GM23338 (cell line): ENCODE measurements around the gene SYTL1. TPM values are rescaled to one million over a fixed set of nuclear protein-coding genes. Genes with fewer than 3 reads are reported as not detected.

Experiments used
- ATAC-seq: fragments of 200-7000 bp; cut with Tn5 transposase; 3 replicates; pipeline ENCODE4 v1.9.1; 2020
- DNase-seq: peaks from one replicate; pipeline ENCODE4 v3.0.0-alpha.2; 2015; ENCODE audit warnings: low spot score
- H2AFZ ChIP-seq: fragments of 200-600 bp; sonication (generic); 2 replicates; pipeline ENCODE4 v1.8.0; 2016; ENCODE audit warnings: antibody characterized with exemption, mild to moderate bottlenecking, moderate library complexity
- H3F3A ChIP-seq: fragments of 200-600 bp; sonication (generic); replicated peaks from 2 replicates; pipeline ENCODE4 v1.8.0; 2017; ENCODE audit warnings: antibody characterized with exemption, mixed run types, low read depth
- H3K27ac ChIP-seq: fragments of 200-600 bp; sonication (generic); 2 replicates; pipeline ENCODE4 v1.6.1; 2016; ENCODE audit warnings: low read depth
- H3K27me3 ChIP-seq: fragments of 200-600 bp; sonication (generic); 2 replicates; pipeline ENCODE4 v1.8.0; 2016; ENCODE audit warnings: mild to moderate bottlenecking, mixed run types, moderate library complexity; ENCODE audit not compliant: insufficient read depth
- H3K36me3 ChIP-seq: fragments of 200-600 bp; sonication (generic); 2 replicates; pipeline ENCODE4 v1.8.0; 2016; ENCODE audit warnings: mild to moderate bottlenecking; ENCODE audit not compliant: insufficient read depth
- H3K4me1 ChIP-seq: fragments of 200-600 bp; sonication (generic); 2 replicates; pipeline ENCODE4 v1.8.0; 2016; ENCODE audit warnings: mild to moderate bottlenecking, moderate library complexity; ENCODE audit not compliant: insufficient read depth
- H3K4me2 ChIP-seq: fragments of 200-600 bp; sonication (generic); 2 replicates; pipeline ENCODE4 v1.7.1; 2017; ENCODE audit warnings: mixed run types
- H3K4me3 ChIP-seq: fragments of 200-600 bp; sonication (generic); 2 replicates; pipeline ENCODE4 v1.6.1; 2016; ENCODE audit warnings: mixed run types
- H3K79me2 ChIP-seq: fragments of 200-600 bp; sonication (generic); replicated peaks from 2 replicates; pipeline ENCODE4 v1.8.0; 2017; ENCODE audit warnings: mild to moderate bottlenecking; ENCODE audit not compliant: insufficient read depth
- H3K9me2 ChIP-seq: fragments of 200-600 bp; sonication (generic); 2 replicates; pipeline ENCODE4 v1.8.0; 2017; ENCODE audit not compliant: insufficient read depth
- H4K20me1 ChIP-seq: fragments of 200-600 bp; sonication (generic); replicated peaks from 2 replicates; pipeline ENCODE4 v1.8.0; 2017; ENCODE audit warnings: mild to moderate bottlenecking; ENCODE audit not compliant: insufficient read depth
- H3K27ac Mint-ChIP-seq: 2 replicates; pipeline ENCODE4 v1.8.0; 2020; ENCODE audit warnings: inconsistent platforms, mild to moderate bottlenecking, moderate library complexity, mixed read lengths
- H3K27me3 Mint-ChIP-seq: 3 replicates; pipeline ENCODE4 v1.8.0; 2022; ENCODE audit warnings: low read depth, mild to moderate bottlenecking, moderate library complexity, mixed read lengths, inconsistent platforms; ENCODE audit not compliant: insufficient read depth, poor library complexity
- H3K36me3 Mint-ChIP-seq: 3 replicates; pipeline ENCODE4 v1.8.0; 2021; ENCODE audit warnings: low read depth, mild to moderate bottlenecking, inconsistent platforms, moderate library complexity, mixed read lengths
- H3K4me1 Mint-ChIP-seq: 3 replicates; pipeline ENCODE4 v1.8.0; 2020; ENCODE audit warnings: mild to moderate bottlenecking, inconsistent platforms, mixed read lengths
- H3K4me3 Mint-ChIP-seq: 3 replicates; pipeline ENCODE4 v1.8.0; 2021; ENCODE audit warnings: moderate library complexity, mild to moderate bottlenecking, inconsistent platforms, mixed read lengths
- H3K9me3 Mint-ChIP-seq: 3 replicates; pipeline ENCODE4 v1.8.0; 2020; ENCODE audit warnings: moderate library complexity, mild to moderate bottlenecking, inconsistent platforms, mixed read lengths
- CREB1 ChIP-seq: fragments of 250-450 bp; sonication (Bioruptor Pico); IDR thresholded peaks from 2 replicates; pipeline ENCODE4 v1.5.0; 2020; ENCODE audit warnings: low read depth, mild to moderate bottlenecking, moderate library complexity
- CTCF ChIP-seq, 2 experiments: fragments of 200-600 bp in 1 of 2; sonication (generic) in 1 of 2; conservative IDR thresholded peaks; 2 replicates each; pipeline versions ENCODE4 v1.5.1 to v1.6.1; 2016 to 2017; ENCODE audit warnings: antibody characterized with exemption in 2 of 2, low read depth in 2 of 2, mild to moderate bottlenecking in 2 of 2, moderate library complexity in 1 of 2
- EZH2 ChIP-seq: fragments of 200-600 bp; sonication (generic); IDR thresholded peaks from one replicate; pipeline ENCODE4 v1.8.0; 2017; ENCODE audit warnings: antibody characterized with exemption, mild to moderate bottlenecking, low read depth; ENCODE audit not compliant: unreplicated experiment
- EZH2phosphoT487 ChIP-seq: fragments of 200-600 bp; sonication (generic); IDR thresholded peaks from one replicate; pipeline ENCODE4 v1.8.1; 2018; ENCODE audit warnings: antibody characterized with exemption; ENCODE audit not compliant: unreplicated experiment
- JUNB ChIP-seq: IDR thresholded peaks from one replicate; pipeline ENCODE4 v1.6.1; 2016; ENCODE audit warnings: antibody characterized with exemption; ENCODE audit not compliant: unreplicated experiment
- NANOG ChIP-seq: IDR thresholded peaks from 2 replicates; pipeline ENCODE4 v1.6.1; 2016; ENCODE audit warnings: antibody characterized with exemption, borderline replicate concordance
- POLR2AphosphoS5 ChIP-seq: IDR thresholded peaks from 2 replicates; pipeline ENCODE4 v1.6.1; 2016; ENCODE audit warnings: antibody characterized with exemption, low read depth
- REST ChIP-seq: IDR thresholded peaks from one replicate; pipeline ENCODE4 v1.6.1; 2018; ENCODE audit warnings: antibody characterized with exemption; ENCODE audit not compliant: unreplicated experiment
- STAT1 ChIP-seq: IDR thresholded peaks from one replicate; pipeline ENCODE4 v1.6.1; 2016; ENCODE audit warnings: antibody characterized with exemption; ENCODE audit not compliant: unreplicated experiment
- ZNF114 ChIP-seq: fragments of 250-450 bp; sonication (Bioruptor Pico); IDR thresholded peaks from 2 replicates; pipeline ENCODE4 v1.5.0; 2020; ENCODE audit warnings: mild to moderate bottlenecking, moderate library complexity
- ZNF331 ChIP-seq: fragments of 250-450 bp; sonication (Bioruptor Pico); IDR thresholded peaks from 2 replicates; pipeline ENCODE4 v1.5.0; 2020; ENCODE audit warnings: low read depth, mild to moderate bottlenecking, moderate library complexity
- polyA plus RNA-seq: library from polyadenylated mRNA; unstranded; fragments of >200 nt; fragmentation: Nextera tagmentation; extraction: Ambion mirVana; gene quantifications from 2 replicates; pipeline ENCODE4 v1.2.1, GENCODE V29; 2016
- total RNA-seq: library from RNA; depleted of rRNA; stranded (reverse); fragments of >200 nt; shearing (Covaris generic); gene quantifications from 2 replicates; pipeline ENCODE4 v1.2.3, GENCODE V29; 2014
- TF ChIP-seq, protein P1 (sequence below): fragments of 250-450 bp; sonication (Bioruptor Pico); IDR thresholded peaks from 2 replicates; pipeline ENCODE4 v1.5.0; 2020; ENCODE audit warnings: mild to moderate bottlenecking, moderate library complexity
- TF ChIP-seq, protein P2 (sequence below): IDR thresholded peaks from 2 replicates; pipeline ENCODE4 v1.6.1; 2016; ENCODE audit warnings: antibody characterized with exemption

SYTL1 gene
- total and polyA plus RNA-seq, 2 experiments from 2014 or later, result 4.9 to 12.3 TPM

DNA sequence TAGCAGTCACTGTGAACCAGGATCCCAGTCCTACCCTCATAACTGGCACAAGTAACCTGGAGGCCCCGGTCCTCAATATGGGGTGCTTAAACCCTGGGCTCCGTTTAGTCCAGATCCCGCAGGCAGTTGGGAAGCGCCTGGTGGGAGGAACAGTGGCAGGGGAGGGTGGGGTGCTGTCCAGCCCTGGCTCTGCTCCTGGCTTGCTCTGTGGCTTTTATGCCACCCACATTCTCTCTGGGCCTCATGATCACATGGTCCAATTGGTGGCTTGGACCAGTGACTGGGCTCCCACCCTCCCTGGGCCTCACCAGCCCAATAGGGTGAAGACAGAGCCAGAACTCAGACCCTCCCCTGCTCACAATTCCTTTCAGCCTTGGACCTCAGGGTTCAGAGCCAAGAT lies 38.4 kb downstream of the SYTL1 start:
- Histone ChIP-seq H3K27me3 (peaks cover 5% of the 10 kb centered on the region), H3K4me3 (no peak overlapping the region), H3K9me2 (no peaks in the 10 kb centered on the region), H3K4me2 (no peak overlapping the region), H3K27ac (no peak overlapping the region), H3K36me3 (no peaks in the 10 kb centered on the region), H3K4me1 (peaks cover 3% of the 10 kb centered on the region; the same call in 1 of the 2 replicates), H4K20me1 (no peaks in the 10 kb centered on the region), H3F3A (no peaks in the 10 kb centered on the region), H2AFZ (no peak overlapping the region), H3K79me2 (no peaks in the 10 kb centered on the region)
- H3K4me1 Mint-ChIP-seq, result peaks cover 6% of the 10 kb centered on the region; the same call in 1 of the 3 replicates
- H3K27ac Mint-ChIP-seq, result no peak overlapping the region
- no peak overlapping the region for H3K4me3 Mint-ChIP-seq
- DNase-seq (no peak), ATAC-seq (no peak)
- peaks cover 8% of the 10 kb centered on the region for H3K27me3 Mint-ChIP-seq
- TF ChIP-seq NANOG (no peak), ZNF331 (CRISPR knock-in tag) (no peak), REST (no peak), ZNF114 (CRISPR knock-in tag) (no peak), CTCF (conservative IDR thresholded peaks at IDR 0.05; ENCODE audit: low read depth in 2 of 2) (no peak), CREB1 (no peak), EZH2 (no peak), EZH2phosphoT487 (no peak), JUNB (no peak), POLR2AphosphoS5 (no peak), STAT1 (no peak)
- TF ChIP-seq, protein P1, sequence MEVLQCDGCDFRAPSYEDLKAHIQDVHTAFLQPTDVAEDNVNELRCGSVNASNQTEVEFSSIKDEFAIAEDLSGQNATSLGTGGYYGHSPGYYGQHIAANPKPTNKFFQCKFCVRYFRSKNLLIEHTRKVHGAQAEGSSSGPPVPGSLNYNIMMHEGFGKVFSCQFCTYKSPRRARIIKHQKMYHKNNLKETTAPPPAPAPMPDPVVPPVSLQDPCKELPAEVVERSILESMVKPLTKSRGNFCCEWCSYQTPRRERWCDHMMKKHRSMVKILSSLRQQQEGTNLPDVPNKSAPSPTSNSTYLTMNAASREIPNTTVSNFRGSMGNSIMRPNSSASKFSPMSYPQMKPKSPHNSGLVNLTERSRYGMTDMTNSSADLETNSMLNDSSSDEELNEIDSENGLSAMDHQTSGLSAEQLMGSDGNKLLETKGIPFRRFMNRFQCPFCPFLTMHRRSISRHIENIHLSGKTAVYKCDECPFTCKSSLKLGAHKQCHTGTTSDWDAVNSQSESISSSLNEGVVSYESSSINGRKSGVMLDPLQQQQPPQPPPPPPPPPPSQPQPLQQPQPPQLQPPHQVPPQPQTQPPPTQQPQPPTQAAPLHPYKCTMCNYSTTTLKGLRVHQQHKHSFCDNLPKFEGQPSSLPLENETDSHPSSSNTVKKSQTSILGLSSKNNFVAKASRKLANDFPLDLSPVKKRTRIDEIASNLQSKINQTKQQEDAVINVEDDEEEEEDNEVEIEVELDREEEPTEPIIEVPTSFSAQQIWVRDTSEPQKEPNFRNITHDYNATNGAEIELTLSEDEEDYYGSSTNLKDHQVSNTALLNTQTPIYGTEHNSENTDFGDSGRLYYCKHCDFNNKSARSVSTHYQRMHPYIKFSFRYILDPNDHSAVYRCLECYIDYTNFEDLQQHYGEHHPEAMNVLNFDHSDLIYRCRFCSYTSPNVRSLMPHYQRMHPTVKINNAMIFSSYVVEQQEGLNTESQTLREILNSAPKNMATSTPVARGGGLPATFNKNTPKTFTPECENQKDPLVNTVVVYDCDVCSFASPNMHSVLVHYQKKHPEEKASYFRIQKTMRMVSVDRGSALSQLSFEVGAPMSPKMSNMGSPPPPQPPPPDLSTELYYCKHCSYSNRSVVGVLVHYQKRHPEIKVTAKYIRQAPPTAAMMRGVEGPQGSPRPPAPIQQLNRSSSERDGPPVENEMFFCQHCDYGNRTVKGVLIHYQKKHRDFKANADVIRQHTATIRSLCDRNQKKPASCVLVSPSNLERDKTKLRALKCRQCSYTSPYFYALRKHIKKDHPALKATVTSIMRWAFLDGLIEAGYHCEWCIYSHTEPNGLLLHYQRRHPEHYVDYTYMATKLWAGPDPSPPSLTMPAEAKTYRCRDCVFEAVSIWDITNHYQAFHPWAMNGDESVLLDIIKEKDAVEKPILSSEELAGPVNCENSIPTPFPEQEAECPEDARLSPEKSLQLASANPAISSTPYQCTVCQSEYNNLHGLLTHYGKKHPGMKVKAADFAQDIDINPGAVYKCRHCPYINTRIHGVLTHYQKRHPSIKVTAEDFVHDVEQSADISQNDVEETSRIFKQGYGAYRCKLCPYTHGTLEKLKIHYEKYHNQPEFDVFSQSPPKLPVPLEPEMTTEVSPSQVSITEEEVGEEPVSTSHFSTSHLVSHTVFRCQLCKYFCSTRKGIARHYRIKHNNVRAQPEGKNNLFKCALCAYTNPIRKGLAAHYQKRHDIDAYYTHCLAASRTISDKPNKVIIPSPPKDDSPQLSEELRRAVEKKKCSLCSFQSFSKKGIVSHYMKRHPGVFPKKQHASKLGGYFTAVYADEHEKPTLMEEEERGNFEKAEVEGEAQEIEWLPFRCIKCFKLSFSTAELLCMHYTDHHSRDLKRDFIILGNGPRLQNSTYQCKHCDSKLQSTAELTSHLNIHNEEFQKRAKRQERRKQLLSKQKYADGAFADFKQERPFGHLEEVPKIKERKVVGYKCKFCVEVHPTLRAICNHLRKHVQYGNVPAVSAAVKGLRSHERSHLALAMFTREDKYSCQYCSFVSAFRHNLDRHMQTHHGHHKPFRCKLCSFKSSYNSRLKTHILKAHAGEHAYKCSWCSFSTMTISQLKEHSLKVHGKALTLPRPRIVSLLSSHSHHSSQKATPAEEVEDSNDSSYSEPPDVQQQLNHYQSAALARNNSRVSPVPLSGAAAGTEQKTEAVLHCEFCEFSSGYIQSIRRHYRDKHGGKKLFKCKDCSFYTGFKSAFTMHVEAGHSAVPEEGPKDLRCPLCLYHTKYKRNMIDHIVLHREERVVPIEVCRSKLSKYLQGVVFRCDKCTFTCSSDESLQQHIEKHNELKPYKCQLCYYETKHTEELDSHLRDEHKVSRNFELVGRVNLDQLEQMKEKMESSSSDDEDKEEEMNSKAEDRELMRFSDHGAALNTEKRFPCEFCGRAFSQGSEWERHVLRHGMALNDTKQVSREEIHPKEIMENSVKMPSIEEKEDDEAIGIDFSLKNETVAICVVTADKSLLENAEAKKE, result no peak
- TF ChIP-seq, protein P2, sequence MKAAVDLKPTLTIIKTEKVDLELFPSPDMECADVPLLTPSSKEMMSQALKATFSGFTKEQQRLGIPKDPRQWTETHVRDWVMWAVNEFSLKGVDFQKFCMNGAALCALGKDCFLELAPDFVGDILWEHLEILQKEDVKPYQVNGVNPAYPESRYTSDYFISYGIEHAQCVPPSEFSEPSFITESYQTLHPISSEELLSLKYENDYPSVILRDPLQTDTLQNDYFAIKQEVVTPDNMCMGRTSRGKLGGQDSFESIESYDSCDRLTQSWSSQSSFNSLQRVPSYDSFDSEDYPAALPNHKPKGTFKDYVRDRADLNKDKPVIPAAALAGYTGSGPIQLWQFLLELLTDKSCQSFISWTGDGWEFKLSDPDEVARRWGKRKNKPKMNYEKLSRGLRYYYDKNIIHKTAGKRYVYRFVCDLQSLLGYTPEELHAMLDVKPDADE, result no peak
- no peaks in the 10 kb centered on the region for H3K9me3 Mint-ChIP-seq
- no peaks in the 10 kb centered on the region for H3K36me3 Mint-ChIP-seq
